HG02884 (cell line): ENCODE results near the gene ELK4.

Experiments used
- ATAC-seq: cut with Tn5 transposase; IDR thresholded peaks from one replicate; pipeline ENCODE4 v1.9.1; 2021; ENCODE audit warnings: mild to moderate bottlenecking, moderate library complexity; ENCODE audit not compliant: unreplicated experiment

The ELK4 gene

GRCh38 chr1:205568469-205569361 lies 63.1 kb downstream of the ELK4 start:
- ATAC-seq = no peak

DNA sequence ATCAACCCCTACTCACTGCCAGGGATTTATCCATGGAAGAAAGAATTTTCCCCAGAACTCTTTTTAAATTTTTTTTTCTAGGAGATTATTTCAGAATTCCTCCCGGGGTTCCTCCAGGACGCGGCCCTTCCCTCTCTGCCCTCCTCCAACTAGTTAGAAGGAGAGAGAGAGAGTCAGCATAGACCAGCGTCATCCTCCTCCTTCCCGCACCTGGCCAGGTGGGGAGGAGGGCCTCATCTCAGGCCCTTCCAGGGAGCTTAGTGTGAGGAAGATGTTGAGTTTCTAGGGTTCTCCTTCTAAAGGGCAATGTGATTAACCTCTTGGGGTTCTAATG lies 63.7 kb downstream of the ELK4 start:
- no peak for ATAC-seq

DNA sequence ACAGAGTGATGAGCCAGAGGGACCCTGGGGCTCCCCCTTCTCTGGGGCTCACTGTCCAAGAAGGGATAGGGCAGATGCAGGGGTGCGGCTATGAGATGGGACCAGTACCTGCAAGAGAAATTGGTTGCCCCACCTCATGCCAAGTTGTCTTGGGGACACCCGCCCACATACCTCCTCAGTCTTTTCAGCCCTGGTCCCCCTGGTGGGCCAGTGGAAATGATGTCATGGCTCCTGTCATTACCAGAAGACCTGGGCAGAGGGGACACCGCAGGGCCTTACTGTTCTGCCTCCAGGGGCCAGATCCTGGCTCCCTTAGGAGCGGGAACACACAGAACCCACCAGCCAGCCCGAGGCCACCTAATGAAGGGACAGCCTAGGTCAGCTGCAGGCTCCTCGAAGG lies 64.1 kb downstream of the ELK4 start:
- ATAC-seq = no peak

GRCh38 chr1:205565799-205566198 lies 66.0 kb downstream of the ELK4 start:
- no peak for ATAC-seq

GRCh38 chr1:205563927-205564441 lies 67.8 kb downstream of the ELK4 start:
- ATAC-seq = no peak

DNA sequence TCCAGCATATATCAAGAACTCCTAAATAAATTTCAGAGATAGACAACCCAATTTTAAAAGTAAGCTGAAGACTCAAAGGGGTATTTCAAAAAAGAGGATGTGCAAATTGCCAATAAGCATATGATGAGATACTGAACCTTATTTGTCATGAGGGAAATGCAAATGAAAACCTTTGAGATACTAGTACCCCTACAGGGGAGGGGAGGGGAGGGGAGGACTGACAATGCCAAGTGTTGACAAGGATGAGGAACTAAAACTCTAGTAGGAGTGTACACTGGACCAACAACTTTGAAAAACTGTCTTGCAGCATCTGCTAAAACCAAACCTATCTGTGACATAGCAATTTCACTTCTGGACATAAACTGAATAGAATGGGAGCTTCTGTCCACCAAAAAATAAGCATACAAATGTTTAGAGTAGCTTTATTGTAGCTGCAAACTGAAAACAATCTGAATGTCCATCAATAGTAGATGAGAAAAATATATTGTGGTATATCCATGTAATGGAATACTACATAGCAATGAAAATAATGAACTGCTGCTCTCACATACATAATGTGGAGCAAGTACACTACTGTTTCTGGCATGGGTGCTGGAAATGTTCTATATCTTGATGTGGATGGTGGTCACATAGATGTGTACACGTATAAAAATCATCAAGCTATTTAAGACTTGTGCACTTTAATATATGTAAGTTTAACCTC lies 70.2 kb downstream of the ELK4 start:
- no peak for ATAC-seq
